IMR-90 (cell line): ENCODE data around the gene ROCK2. TPM values are rescaled to one million over a fixed set of nuclear protein-coding genes. Genes with fewer than 3 reads are reported as not detected.

Source experiments
- ATAC-seq: fragments of 200-7000 bp; cut with Tn5 transposase; 2 replicates; pipeline ENCODE4 v1.9.1; 2020; ENCODE audit warnings: low read depth, mild to moderate bottlenecking, moderate library complexity
- BruUV-seq: library from RNA; stranded (reverse); fragments of 400-500 nt; replicated peaks from 2 replicates; lab custom pipeline; 2021; lab: Mats Ljungman, UMichigan
- CTCF ChIA-PET: fragments of 300-600 bp; formaldehyde crosslinking; extraction: SDS; loops from one replicate; lab custom pipeline; 2021; ENCODE audit warnings: antibody characterized with exemption; lab: Yijun Ruan, JAX
- POLR2A ChIA-PET: fragments of 300-600 bp; sonication (Branson Sonifier 250); formaldehyde crosslinking; loops from one replicate; lab custom pipeline; 2022; ENCODE audit warnings: antibody characterized with exemption; ENCODE audit not compliant: unreplicated experiment; lab: Charles Lee
- DNase-seq: peaks from one replicate; pipeline ENCODE4 v3.0.0; 2013
- H2AFZ ChIP-seq: replicated peaks from 2 replicates; pipeline ENCODE3; 2013; ENCODE audit warnings: low read length, mild to moderate bottlenecking; ENCODE audit not compliant: poor library complexity
- H2AK5ac ChIP-seq: 2 replicates; pipeline ENCODE4 v1.6.1; 2013; ENCODE audit warnings: low read depth, low read length, inconsistent platforms
- H2AK9ac ChIP-seq: replicated peaks from 2 replicates; pipeline ENCODE3; 2013; ENCODE audit warnings: mild to moderate bottlenecking, low read depth, low read length, moderate library complexity; ENCODE audit not compliant: poor library complexity
- H2BK120ac ChIP-seq: 2 replicates; pipeline ENCODE4 v1.6.1; 2013; ENCODE audit warnings: low read depth, low read length, inconsistent platforms
- H2BK15ac ChIP-seq: 3 replicates; pipeline ENCODE4 v1.6.1; 2013; ENCODE audit warnings: low read depth, low read length, inconsistent platforms
- H2BK20ac ChIP-seq: 2 replicates; pipeline ENCODE4 v1.6.1; 2013; ENCODE audit warnings: low read depth, mild to moderate bottlenecking, inconsistent platforms, low read length, moderate library complexity
- H2BK5ac ChIP-seq: 2 replicates; pipeline ENCODE4 v1.6.1; 2013; ENCODE audit warnings: mild to moderate bottlenecking, low read depth, low read length, inconsistent platforms; ENCODE audit not compliant: poor library complexity, severe bottlenecking
- H3K14ac ChIP-seq: replicated peaks from 2 replicates; pipeline ENCODE4 v1.6.1; 2013; ENCODE audit warnings: low read depth, low read length, inconsistent platforms
- H3K18ac ChIP-seq: 2 replicates; pipeline ENCODE4 v1.6.1; 2013; ENCODE audit warnings: low read depth, low read length, control low read depth
- H3K23ac ChIP-seq: 2 replicates; pipeline ENCODE4 v1.6.1; 2013; ENCODE audit warnings: low read depth, low read length, inconsistent platforms
- H3K27ac ChIP-seq: 2 replicates; pipeline ENCODE4 v1.5.1; 2013; ENCODE audit warnings: mild to moderate bottlenecking, control low read depth, low read length; ENCODE audit not compliant: insufficient read depth
- H3K27me3 ChIP-seq: 2 replicates; pipeline ENCODE4 v1.6.1; 2013; ENCODE audit warnings: low read length; ENCODE audit not compliant: control insufficient read depth, insufficient read depth
- H3K36me3 ChIP-seq: 2 replicates; pipeline ENCODE4 v1.6.1; 2013; ENCODE audit warnings: low read length, mixed read lengths; ENCODE audit not compliant: control insufficient read depth, insufficient read depth
- H3K4ac ChIP-seq: 2 replicates; pipeline ENCODE4 v1.6.1; 2013; ENCODE audit warnings: low read depth, low read length, inconsistent platforms
- H3K4me1 ChIP-seq: 2 replicates; pipeline ENCODE4 v1.6.1; 2013; ENCODE audit warnings: low read length, mixed read lengths; ENCODE audit not compliant: control insufficient read depth, insufficient read depth
- H3K4me2 ChIP-seq: 2 replicates; pipeline ENCODE4 v1.6.1; 2013; ENCODE audit warnings: low read depth, mild to moderate bottlenecking, control low read depth, low read length, moderate library complexity
- H3K4me3 ChIP-seq: 2 replicates; pipeline ENCODE4 v1.5.1; 2013; ENCODE audit warnings: low read depth, mild to moderate bottlenecking, control low read depth, low read length, moderate library complexity; ENCODE audit not compliant: insufficient read depth
- H3K56ac ChIP-seq: 2 replicates; pipeline ENCODE4 v1.6.1; 2013; ENCODE audit warnings: low read length, inconsistent platforms; ENCODE audit not compliant: insufficient read depth; ENCODE audit errors: extremely low read depth
- H3K79me1 ChIP-seq, 2 experiments: 2 replicates each; pipeline ENCODE4 v1.6.1; 2013; ENCODE audit warnings: low read length in 2 of 2, inconsistent platforms in 1 of 2, low read depth in 1 of 2
- H3K9ac ChIP-seq: 2 replicates; pipeline ENCODE4 v1.6.1; 2013; ENCODE audit warnings: low read depth, low read length, control low read depth
- H3K9me1 ChIP-seq: 2 replicates; pipeline ENCODE4 v1.6.1; 2013; ENCODE audit warnings: low read length, inconsistent platforms; ENCODE audit not compliant: insufficient read depth
- H3K9me3 ChIP-seq: 2 replicates; pipeline ENCODE4 v1.6.1; 2013; ENCODE audit warnings: low read length; ENCODE audit not compliant: control insufficient read depth, insufficient read depth
- H4K20me1 ChIP-seq: 2 replicates; pipeline ENCODE4 v1.6.1; 2013; ENCODE audit warnings: low read length, inconsistent platforms; ENCODE audit not compliant: insufficient read depth
- H4K5ac ChIP-seq: 2 replicates; pipeline ENCODE4 v1.6.1; 2013; ENCODE audit warnings: mild to moderate bottlenecking, low read depth, low read length, control low read depth
- H4K8ac ChIP-seq, 2 experiments: 2 replicates each; pipeline ENCODE4 v1.6.1; 2013; ENCODE audit warnings: low read depth in 2 of 2, low read length in 2 of 2, control low read depth in 1 of 2, inconsistent platforms in 1 of 2
- H4K91ac ChIP-seq: 2 replicates; pipeline ENCODE4 v1.6.1; 2013; ENCODE audit warnings: low read depth, low read length, inconsistent platforms; ENCODE audit not compliant: insufficient read depth
- NFE2L2 ChIP-seq: fragments of 150-350 bp; IDR thresholded peaks from 2 replicates; pipeline ENCODE4 v1.6.1; 2016; ENCODE audit warnings: low read depth, mild to moderate bottlenecking, low read length
- RCOR1 ChIP-seq: IDR thresholded peaks from 2 replicates; pipeline ENCODE4 v1.6.1; 2012; ENCODE audit warnings: mild to moderate bottlenecking, low read length, improper control_type of control experiment; ENCODE audit not compliant: insufficient replicate concordance
- RFX5 ChIP-seq: IDR thresholded peaks from 2 replicates; pipeline ENCODE4 v1.8.0; 2012; ENCODE audit warnings: low read depth, mild to moderate bottlenecking, low read length, moderate library complexity
- SMC3 ChIP-seq: fragments of 150-350 bp; IDR thresholded peaks from 2 replicates; pipeline ENCODE4 v1.6.1; 2016; ENCODE audit warnings: low read depth, mild to moderate bottlenecking, antibody characterized with exemption, low read length, moderate library complexity
- USF2 ChIP-seq: fragments of 150-350 bp; IDR thresholded peaks from 2 replicates; pipeline ENCODE4 v1.6.1; 2017; ENCODE audit warnings: mild to moderate bottlenecking, antibody characterized with exemption, low read length, low read depth
- WGBS, 2 experiments: methylation state at CpG; one replicate each; pipeline versions ENCODE4 v1.1.5 to v1.1.7; 2013; ENCODE audit warnings: missing lambda C conversion rate in 2 of 2; ENCODE audit not compliant: insufficient read length in 1 of 2; ENCODE audit errors: extremely low coverage in 2 of 2; 5-methylcytosine and 5-hydroxymethylcytosine counted together
- dilution Hi-C: fragments of 300-500 bp; cut with HindIII; formaldehyde crosslinking; loops from one replicate; pipeline ENCODE4 v1.14.3; 2018; ENCODE audit warnings: low sequenced_read_pairs; ENCODE audit not compliant: unreplicated experiment
- in situ Hi-C: fragments of 300-500 bp; cut with MboI; formaldehyde crosslinking; loops from 3 replicates; pipeline ENCODE4 v1.14.3; 2019; ENCODE audit warnings: low sequenced_read_pairs, inconsistent platforms, mixed read lengths
- intact Hi-C: fragments of 100-400 bp; cut with micrococcal nuclease; formaldehyde crosslinking; loops from 2 replicates; pipeline ENCODE4 v1.10.0; 2022
- polyA plus RNA-seq, 3 experiments: library from polyadenylated mRNA; depleted of rRNA; stranded (reverse); fragments of >200 nt; gene quantifications; 2 replicates each; pipeline ENCODE4 v1.2.3, GENCODE V29; 2012; ENCODE audit warnings: low replicate concordance in 1 of 3
- total RNA-seq: library from RNA; depleted of rRNA; stranded (reverse); fragments of >200 nt; gene quantifications from 2 replicates; pipeline ENCODE4 v1.2.3, GENCODE V29; 2012

The ROCK2 gene
- total and polyA plus RNA-seq, 2 of the 4 experiments (the other 2 are of a cell fraction) = 9.0 to 28.3 TPM

GRCh38 chr2:11367170-11367730, 22.8 kb upstream of the ROCK2 start:
- no peak overlapping the region for H3K23ac ChIP-seq
- no peak overlapping the region for H2BK15ac ChIP-seq
- H4K5ac ChIP-seq = no peak overlapping the region
- H3K9me3 ChIP-seq = no peaks in the 10 kb centered on the region
- no peak overlapping the region for H2BK120ac ChIP-seq
- no peak overlapping the region for H4K8ac ChIP-seq
- WGBS, 2 experiments = no CpG with 5 or more reads among the region's 1 CpG
- TF ChIP-seq SMC3 (no peak), NFE2L2 (no peak), USF2 (no peak), RFX5 (no peak), RCOR1 (no peak)
- no peak for DNase-seq
- H3K27me3 ChIP-seq = no peaks in the 10 kb centered on the region
- no peak overlapping the region for H3K27ac ChIP-seq
- peaks cover 8% of the 10 kb centered on the region; the same call in 1 of the 2 replicates for H3K9me1 ChIP-seq
- no peak overlapping the region for H4K91ac ChIP-seq
- peak overlapping the region; percentile 24; the same call in 1 of the 2 replicates for H2AK5ac ChIP-seq
- H2BK20ac ChIP-seq = no peak overlapping the region
- H3K56ac ChIP-seq = no peak overlapping the region
- no peak overlapping the region for H3K14ac ChIP-seq
- CTCF ChIA-PET = interaction anchor here (0.7 to 0.8 kb wide), 2 partner anchors 10 to 117 kb away, joined by 3 read pairs; no protein-coding TSS in a partner anchor
- no peak for ATAC-seq
- peak overlapping the region; percentile 34 for H3K4ac ChIP-seq
- POLR2A ChIA-PET = no interaction called here
- no TSS peak for BruUV-seq
- no peak overlapping the region for H3K4me3 ChIP-seq
- no peak overlapping the region for H3K18ac ChIP-seq
- no peaks in the 10 kb centered on the region for H3K36me3 ChIP-seq
- no peak overlapping the region for H2AFZ ChIP-seq
- H3K4me2 ChIP-seq = no peak overlapping the region
- H3K79me1 ChIP-seq = no peaks in the 10 kb centered on the region
- peaks cover 15% of the 10 kb centered on the region for H3K4me1 ChIP-seq
- dilution Hi-C loops = no loop called here
- H2BK5ac ChIP-seq = no peak overlapping the region
- in situ Hi-C loops = no loop called here
- no peaks in the 10 kb centered on the region for H4K20me1 ChIP-seq
- intact Hi-C loops = no loop called here
- H2AK9ac ChIP-seq = no peak overlapping the region
- no peak overlapping the region for H3K9ac ChIP-seq
